ENCODE data around the gene CCIN. TPM values are rescaled to one million over a fixed set of nuclear protein-coding genes. Genes with fewer than 3 reads are reported as not detected.
"Not testable (repeated sequence)": the region's sequence is repeated elsewhere in the genome, so short reads cannot be mapped to it uniquely, and the experiment has no call there.

CCIN gene
- polyA plus RNA-seq, 3 donors = 0.11 to 2.3 (median 0.35) TPM

GRCh38 chr9:36128349-36128748 is 40.8 kb upstream of the CCIN start:
- Mint-ChIP-seq H3K4me3 (peak overlapping the region; percentile 53 to 88), H3K4me1 (peaks cover 66% of the 10 kb centered on the region), H3K27me3 (ENCODE audit: low read depth in 3 of 3) (peaks cover 0 to 4% (median 0%) of the 10 kb centered on the region in 3 donors), H3K9me3 (peaks cover 0 to 5% (median 0%) of the 10 kb centered on the region in 7 donors), H3K36me3 (peaks cover 0 to 2% of the 10 kb centered on the region in 2 donors), H3K27ac (peak overlapping the region; percentile 93 to 99 (median 98))
- Histone ChIP-seq H3K27me3 (ENCODE audit: control insufficient read depth in 2 of 2, insufficient read depth in 2 of 2, low read length in 2 of 2) (no peaks in the 10 kb centered on the region), H4K20me1 (ENCODE audit: insufficient read depth, low read length) (no peaks in the 10 kb centered on the region), H2AFZ (ENCODE audit: insufficient read depth, low read depth, low read length, poor library complexity, severe bottlenecking) (peak overlapping the region; percentile 51), H3K27ac (ENCODE audit: low read depth in 1 of 2, low read length in 2 of 2) (peak overlapping the region; percentile 88 to 98), H3K79me2 (ENCODE audit: insufficient read depth, low read length) (peaks cover 20% of the 10 kb centered on the region), H3K4me2 (replicated peaks; ENCODE audit: extremely low read depth, low read length, poor library complexity, severe bottlenecking) (peak overlapping the region; percentile 73), H3K9me3 (replicated peaks in 1 of 2; ENCODE audit: control insufficient read depth in 1 of 2, insufficient read depth in 1 of 2, low read length in 2 of 2) (no peaks in the 10 kb centered on the region), H3K4me1 (ENCODE audit: control insufficient read depth in 1 of 2, insufficient read depth in 2 of 2, low read length in 2 of 2) (peaks cover 58 to 75% of the 10 kb centered on the region in 2 donors), H3K4me3 (replicated peaks in 1 of 3; ENCODE audit: low read depth in 2 of 3, low read length in 3 of 3) (peak overlapping the region in 1 of 3 experiments; percentile 66), H3K36me3 (replicated peaks in 1 of 2; ENCODE audit: control insufficient read depth in 1 of 2, insufficient read depth in 2 of 2, low read length in 2 of 2) (no peaks in the 10 kb centered on the region), H3K9ac (ENCODE audit: insufficient read depth, low read length, poor library complexity, severe bottlenecking) (peak overlapping the region; percentile 66)
- whole genome bisulfite sequencing (ENCODE audit: insufficient coverage) = 0% methylated on average over 3 of the region's 8 CpGs
- intact Hi-C loops (cut with micrococcal nuclease) = loop anchor here in 1 of 2 donors (5.0 kb wide), 1 partner anchor 39 kb away; the partner anchor contains the start of gene CCIN
- TF ChIP-seq CTCF (IDR thresholded peaks at IDR 0.05) = no peak
- DNase-seq = peak; percentile 57 to 83 (median 80)

- Histone ChIP-seq H3K4me1 (ENCODE audit: control insufficient read depth in 1 of 2, insufficient read depth in 2 of 2, low read length in 2 of 2) (peaks cover 56 to 68% of the 10 kb centered on the region in 2 donors), H3K79me2 (ENCODE audit: insufficient read depth, low read length) (peaks cover 20% of the 10 kb centered on the region), H4K20me1 (ENCODE audit: insufficient read depth, low read length) (no peaks in the 10 kb centered on the region), H3K27me3 (ENCODE audit: control insufficient read depth in 2 of 2, insufficient read depth in 2 of 2, low read length in 2 of 2) (no peaks in the 10 kb centered on the region), H3K9me3 (replicated peaks in 1 of 2; ENCODE audit: control insufficient read depth in 1 of 2, insufficient read depth in 1 of 2, low read length in 2 of 2) (no peaks in the 10 kb centered on the region), H3K27ac (ENCODE audit: low read depth in 1 of 2, low read length in 2 of 2) (peak overlapping the region; percentile 88 to 98), H3K36me3 (replicated peaks in 1 of 2; ENCODE audit: control insufficient read depth in 1 of 2, insufficient read depth in 2 of 2, low read length in 2 of 2) (no peaks in the 10 kb centered on the region), H3K9ac (ENCODE audit: insufficient read depth, low read length, poor library complexity, severe bottlenecking) (peak overlapping the region; percentile 31), H3K4me2 (replicated peaks; ENCODE audit: extremely low read depth, low read length, poor library complexity, severe bottlenecking) (peak overlapping the region; percentile 73), H2AFZ (ENCODE audit: insufficient read depth, low read depth, low read length, poor library complexity, severe bottlenecking) (no peak overlapping the region), H3K4me3 (replicated peaks in 1 of 3; ENCODE audit: low read depth in 2 of 3, low read length in 3 of 3) (peak overlapping the region in 1 of 3 experiments; percentile 66)
- 43% methylated on average over 7 of the region's 12 CpGs for WGBS (ENCODE audit: insufficient coverage)
- Mint-ChIP-seq H3K9me3 (peaks cover 0 to 5% (median 0%) of the 10 kb centered on the region in 7 donors), H3K4me1 (peaks cover 65% of the 10 kb centered on the region), H3K27ac (peak overlapping the region; percentile 93 to 99 (median 98)), H3K36me3 (peaks cover 0 to 2% of the 10 kb centered on the region in 2 donors), H3K4me3 (peak overlapping the region in 1 of 2 donors; percentile 11), H3K27me3 (ENCODE audit: low read depth in 3 of 3) (peaks cover 0 to 4% (median 0%) of the 10 kb centered on the region in 3 donors)
- DNase-seq = peak in 2 of 3 donors; percentile 76 to 79
- no peak for TF ChIP-seq CTCF (IDR thresholded peaks at IDR 0.05)
- intact Hi-C loops (cut with micrococcal nuclease) = loop anchor here in 1 of 2 donors (5.0 kb wide), 1 partner anchor 38 kb away; the partner anchor contains the start of gene CCIN
These were observed 40.0 kb upstream of the CCIN start for GRCh38 chr9:36129139-36129538.

- H3K4me2 ChIP-seq (replicated peaks; ENCODE audit: extremely low read depth, low read length, poor library complexity, severe bottlenecking); H3K9me3 Mint-ChIP-seq; H3K36me3 Mint-ChIP-seq; H2AFZ ChIP-seq (ENCODE audit: insufficient read depth, low read depth, low read length, poor library complexity, severe bottlenecking); H3K4me3 ChIP-seq (replicated peaks in 1 of 3; ENCODE audit: low read depth in 2 of 3, low read length in 3 of 3); H4K20me1 ChIP-seq (ENCODE audit: insufficient read depth, low read length); H3K27me3 Mint-ChIP-seq (ENCODE audit: low read depth in 3 of 3); DNase-seq; H3K27me3 ChIP-seq (ENCODE audit: control insufficient read depth in 2 of 2, insufficient read depth in 2 of 2, low read length in 2 of 2); H3K27ac ChIP-seq (ENCODE audit: low read depth in 1 of 2, low read length in 2 of 2); H3K9ac ChIP-seq (ENCODE audit: insufficient read depth, low read length, poor library complexity, severe bottlenecking); H3K9me3 ChIP-seq (replicated peaks in 1 of 2; ENCODE audit: control insufficient read depth in 1 of 2, insufficient read depth in 1 of 2, low read length in 2 of 2); H3K36me3 ChIP-seq (replicated peaks in 1 of 2; ENCODE audit: control insufficient read depth in 1 of 2, insufficient read depth in 2 of 2, low read length in 2 of 2); intact Hi-C loops (cut with micrococcal nuclease); H3K4me3 Mint-ChIP-seq: not testable (repeated sequence)
- H3K27ac Mint-ChIP-seq = peak overlapping the region in 3 of 7 donors; percentile 46 to 77 (median 68)
- Histone ChIP-seq H3K79me2 (ENCODE audit: insufficient read depth, low read length) (peaks cover 20% of the 10 kb centered on the region), H3K4me1 (ENCODE audit: control insufficient read depth in 1 of 2, insufficient read depth in 2 of 2, low read length in 2 of 2) (peaks cover 37 to 53% of the 10 kb centered on the region in 2 donors)
- WGBS (ENCODE audit: insufficient coverage) = 89% methylated on average over 5 of the region's 7 CpGs
- peaks cover 48% of the 10 kb centered on the region for H3K4me1 Mint-ChIP-seq
These were observed 37.5 kb upstream of the CCIN start for GRCh38 chr9:36131666-36132065.

All from CD14-positive monocyte (primary cell).